HFFc6 (cell line): Measurements from ENCODE around the gene NRP2. TPM values are rescaled to one million over a fixed set of nuclear protein-coding genes. Genes with fewer than 3 reads are reported as not detected.

Source experiments
- DNase-seq: peaks from one replicate; pipeline ENCODE4 v3.0.0-alpha.2; 2018
- H3K27ac Mint-ChIP-seq: 2 replicates; pipeline ENCODE4 v1.8.0; 2020; ENCODE audit warnings: mild to moderate bottlenecking, mixed read lengths
- H3K27me3 Mint-ChIP-seq: 2 replicates; pipeline ENCODE4 v1.8.0; 2021; ENCODE audit warnings: mild to moderate bottlenecking, moderate library complexity, mixed read lengths; ENCODE audit not compliant: insufficient read depth
- H3K36me3 Mint-ChIP-seq: 2 replicates; pipeline ENCODE4 v1.8.0; 2021; ENCODE audit warnings: low read depth, mixed read lengths
- H3K4me1 Mint-ChIP-seq: 2 replicates; pipeline ENCODE4 v1.8.0; 2020; ENCODE audit warnings: low read depth, mixed read lengths
- H3K4me3 Mint-ChIP-seq: 2 replicates; pipeline ENCODE4 v1.8.0; 2020; ENCODE audit warnings: mild to moderate bottlenecking, moderate library complexity, mixed read lengths
- H3K9me3 Mint-ChIP-seq: 2 replicates; pipeline ENCODE4 v1.8.0; 2020; ENCODE audit warnings: mild to moderate bottlenecking, mixed read lengths
- total RNA-seq, 6 experiments: library from RNA; stranded (reverse); fragmentation: NEBNext Ultra II Directional; extraction: Animal tissue kit (Norgen Biotek cat#: 25700); gene quantifications; 2 replicates in 1 of 6; 3 replicates in 5 of 6; pipeline ENCODE4 v1.2.3, GENCODE V29; 2021
- TF ChIP-seq, protein P1 (sequence below): fragments of 200-600 bp; sonication (generic); IDR thresholded peaks from 2 replicates; pipeline ENCODE4 v1.5.0; 2021; ENCODE audit warnings: antibody characterized with exemption, mild to moderate bottlenecking

NRP2 gene
- total RNA-seq, 6 experiments from 2014 or later = 11.8 to 25.1 (median 21.4) TPM

DNA sequence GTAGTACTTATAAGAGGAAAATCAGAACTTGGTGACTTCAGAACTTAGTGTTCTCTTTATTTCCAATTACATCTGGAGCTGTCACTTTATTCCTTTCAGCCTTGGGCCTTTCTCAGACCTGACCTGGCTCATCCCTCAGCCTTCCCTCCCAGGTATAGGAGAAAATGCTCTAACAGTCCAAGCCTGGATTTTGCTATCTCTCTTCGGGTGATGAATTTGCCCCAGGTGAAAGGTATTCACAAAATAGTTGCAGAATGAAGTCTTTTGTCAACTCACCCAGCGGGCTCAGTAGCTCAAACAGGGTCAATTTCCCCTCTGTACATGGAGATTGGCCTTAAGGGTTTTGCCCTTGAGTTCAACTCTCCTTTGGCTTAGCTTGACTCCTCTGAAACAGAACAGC lies 12.0 kb downstream of the NRP2 start:
- Mint-ChIP-seq H3K36me3 (peaks cover 10% of the 10 kb centered on the region; the same call in 1 of the 2 replicates), H3K27ac (no peak overlapping the region), H3K9me3 (no peaks in the 10 kb centered on the region), H3K4me3 (no peak overlapping the region), H3K4me1 (peaks cover 66% of the 10 kb centered on the region), H3K27me3 (peaks cover 3% of the 10 kb centered on the region; the same call in 1 of the 2 replicates)
- DNase-seq = no peak
- TF ChIP-seq, protein P1, sequence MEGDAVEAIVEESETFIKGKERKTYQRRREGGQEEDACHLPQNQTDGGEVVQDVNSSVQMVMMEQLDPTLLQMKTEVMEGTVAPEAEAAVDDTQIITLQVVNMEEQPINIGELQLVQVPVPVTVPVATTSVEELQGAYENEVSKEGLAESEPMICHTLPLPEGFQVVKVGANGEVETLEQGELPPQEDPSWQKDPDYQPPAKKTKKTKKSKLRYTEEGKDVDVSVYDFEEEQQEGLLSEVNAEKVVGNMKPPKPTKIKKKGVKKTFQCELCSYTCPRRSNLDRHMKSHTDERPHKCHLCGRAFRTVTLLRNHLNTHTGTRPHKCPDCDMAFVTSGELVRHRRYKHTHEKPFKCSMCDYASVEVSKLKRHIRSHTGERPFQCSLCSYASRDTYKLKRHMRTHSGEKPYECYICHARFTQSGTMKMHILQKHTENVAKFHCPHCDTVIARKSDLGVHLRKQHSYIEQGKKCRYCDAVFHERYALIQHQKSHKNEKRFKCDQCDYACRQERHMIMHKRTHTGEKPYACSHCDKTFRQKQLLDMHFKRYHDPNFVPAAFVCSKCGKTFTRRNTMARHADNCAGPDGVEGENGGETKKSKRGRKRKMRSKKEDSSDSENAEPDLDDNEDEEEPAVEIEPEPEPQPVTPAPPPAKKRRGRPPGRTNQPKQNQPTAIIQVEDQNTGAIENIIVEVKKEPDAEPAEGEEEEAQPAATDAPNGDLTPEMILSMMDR = no peak

DNA sequence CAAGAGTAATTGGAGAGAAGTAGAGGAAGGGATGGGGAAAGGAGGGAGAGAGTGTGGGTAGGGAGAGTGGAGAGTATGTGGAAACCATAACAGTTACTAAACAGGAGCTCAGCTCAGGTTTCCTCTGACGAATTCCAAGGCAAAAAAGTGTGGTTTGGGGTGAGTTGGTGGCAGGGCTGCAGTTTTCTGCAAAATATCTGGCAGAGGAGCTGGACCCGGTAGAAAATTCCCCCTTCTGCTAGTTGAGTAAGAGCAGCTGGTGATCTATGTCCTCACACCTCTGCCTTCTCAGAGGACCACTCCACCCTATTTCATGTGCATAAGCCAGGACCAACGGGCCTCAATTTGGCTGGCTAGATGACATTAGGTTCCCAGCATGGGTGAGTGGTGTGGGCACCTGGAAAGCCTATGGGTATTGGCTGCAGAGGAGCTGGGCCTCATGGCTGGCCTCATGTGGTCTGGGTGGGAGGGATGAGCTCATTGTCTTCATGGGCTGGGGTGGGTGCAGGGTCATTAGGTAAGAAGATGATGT lies 13.2 kb downstream of the NRP2 start:
- peaks cover 10% of the 10 kb centered on the region; the same call in 1 of the 2 replicates for H3K36me3 Mint-ChIP-seq
- H3K27ac Mint-ChIP-seq = peak overlapping the region; percentile 75
- TF ChIP-seq, protein P1 = no peak
- H3K4me3 Mint-ChIP-seq = no peak overlapping the region
- H3K4me1 Mint-ChIP-seq = peaks cover 79% of the 10 kb centered on the region
- peak; percentile 17 for DNase-seq
- H3K9me3 Mint-ChIP-seq = no peaks in the 10 kb centered on the region
- peaks cover 3% of the 10 kb centered on the region; the same call in 1 of the 2 replicates for H3K27me3 Mint-ChIP-seq

DNA sequence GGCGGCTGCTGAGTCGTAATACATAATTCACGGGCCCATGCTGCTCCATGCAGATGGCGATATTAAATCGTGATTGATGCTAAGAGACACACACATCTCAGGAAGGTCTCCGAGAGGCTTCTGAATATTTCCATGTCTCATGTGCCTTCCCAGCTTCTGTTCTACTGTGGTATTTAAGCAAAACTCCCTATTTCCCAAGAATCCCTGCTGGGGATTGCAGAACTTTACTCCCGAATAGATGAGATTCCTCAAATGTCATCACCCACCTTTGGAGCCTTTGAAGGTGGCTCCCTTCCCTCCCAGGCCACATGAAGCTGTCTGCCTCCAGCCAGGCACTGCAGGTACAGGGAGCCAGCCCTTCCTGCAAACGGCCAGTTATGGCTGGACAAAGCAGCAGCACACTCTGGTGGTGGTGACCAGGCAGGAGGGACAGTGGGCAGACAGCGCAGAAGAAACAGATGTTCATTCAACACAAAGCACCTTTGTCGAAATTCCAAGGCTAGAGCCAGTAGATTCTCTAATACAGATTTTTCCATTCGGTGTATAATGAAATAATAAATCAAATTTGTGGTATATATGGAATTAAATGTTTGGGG lies 14.1 kb downstream of the NRP2 start:
- H3K36me3 Mint-ChIP-seq = peaks cover 10% of the 10 kb centered on the region; the same call in 1 of the 2 replicates
- peaks cover 3% of the 10 kb centered on the region; the same call in 1 of the 2 replicates for H3K27me3 Mint-ChIP-seq
- H3K27ac Mint-ChIP-seq = no peak overlapping the region
- no peak overlapping the region for H3K4me3 Mint-ChIP-seq
- peaks cover 82% of the 10 kb centered on the region for H3K4me1 Mint-ChIP-seq
- DNase-seq = no peak
- TF ChIP-seq, protein P1 = peak; percentile 39; the same call in 1 of the 2 replicates
- H3K9me3 Mint-ChIP-seq = no peaks in the 10 kb centered on the region

DNA sequence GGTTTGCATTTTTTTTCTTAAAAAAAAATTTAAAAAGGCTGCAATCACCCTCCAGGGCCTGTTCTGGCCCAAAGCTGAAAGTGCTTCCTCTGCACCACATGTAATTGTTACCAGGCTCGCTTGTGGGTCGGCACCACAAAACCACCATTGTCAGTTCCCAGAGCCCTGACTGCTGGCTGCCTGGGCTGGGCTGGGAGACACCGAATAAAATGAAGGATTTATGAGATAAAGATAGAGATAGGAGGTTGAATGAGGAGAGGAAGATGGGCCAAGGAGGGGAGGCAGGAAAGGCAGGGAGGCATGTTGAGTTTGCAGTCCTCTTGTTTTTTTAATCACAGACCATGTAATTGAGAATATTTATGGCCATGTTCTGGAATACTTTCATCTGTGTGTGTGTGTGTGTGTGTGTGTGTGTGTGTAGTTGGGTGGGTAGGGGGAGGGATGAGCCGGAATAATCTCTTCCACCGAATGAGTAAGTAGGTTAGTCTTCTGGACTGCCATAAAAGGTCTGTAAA lies 14.7 kb downstream of the NRP2 start:
- DNase-seq = no peak
- H3K9me3 Mint-ChIP-seq = no peaks in the 10 kb centered on the region
- H3K4me1 Mint-ChIP-seq = peaks cover 82% of the 10 kb centered on the region
- no peak overlapping the region for H3K4me3 Mint-ChIP-seq
- no peak overlapping the region for H3K27ac Mint-ChIP-seq
- TF ChIP-seq, protein P1 = no peak
- peaks cover 3% of the 10 kb centered on the region; the same call in 1 of the 2 replicates for H3K27me3 Mint-ChIP-seq
- H3K36me3 Mint-ChIP-seq = peaks cover 10% of the 10 kb centered on the region; the same call in 1 of the 2 replicates

DNA sequence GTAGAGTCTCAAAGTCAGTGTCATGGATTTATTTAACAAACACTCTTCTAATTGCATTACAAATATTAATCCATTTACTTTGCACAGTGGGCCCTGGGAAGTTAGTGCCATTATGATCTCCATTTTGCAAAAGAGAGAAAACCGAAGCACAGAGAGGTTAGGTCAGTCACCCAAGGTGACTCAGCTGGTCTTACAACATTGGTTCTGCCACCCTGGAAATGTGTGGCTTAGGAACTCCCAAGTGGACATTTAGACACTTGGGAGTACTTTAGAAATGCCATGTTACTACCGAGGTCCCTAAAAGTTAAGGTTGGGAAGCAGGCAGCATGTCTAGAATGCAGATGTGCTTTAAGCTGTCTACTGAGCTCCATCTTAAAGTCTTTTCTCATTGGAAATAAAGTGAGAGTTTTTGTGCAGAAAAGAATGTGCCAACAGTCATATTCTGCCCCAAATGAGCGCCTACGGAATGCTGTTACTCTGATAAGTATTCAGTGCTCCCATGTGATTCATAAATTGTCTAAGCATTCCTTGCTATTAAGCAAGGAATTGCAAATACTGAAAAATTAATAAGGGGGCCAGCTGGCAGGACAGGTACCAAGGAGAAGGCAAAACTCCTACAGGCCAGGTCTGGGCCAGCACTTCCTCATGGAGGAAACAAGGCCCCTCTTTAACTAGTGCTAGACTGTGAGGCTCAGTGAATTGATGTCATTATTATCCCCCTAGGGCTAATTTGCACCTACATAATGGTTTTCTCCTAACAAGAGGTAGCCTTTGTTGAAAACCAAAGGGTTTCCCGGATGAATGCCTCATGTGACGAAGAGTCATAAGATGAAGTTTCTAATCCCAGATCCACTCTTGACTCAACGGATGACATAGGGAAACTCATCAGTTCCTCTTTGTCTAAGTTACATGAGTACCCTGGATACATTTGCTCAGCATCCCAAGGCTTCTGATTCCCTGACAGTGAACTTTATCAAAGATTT lies 16.3 kb downstream of the NRP2 start:
- Mint-ChIP-seq H3K36me3 (peaks cover 10% of the 10 kb centered on the region; the same call in 1 of the 2 replicates), H3K4me3 (peak overlapping the region; percentile 21; the same call in 1 of the 2 replicates), H3K27me3 (peaks cover 3% of the 10 kb centered on the region; the same call in 1 of the 2 replicates), H3K27ac (peak overlapping the region; percentile 92), H3K4me1 (peaks cover 90% of the 10 kb centered on the region), H3K9me3 (no peaks in the 10 kb centered on the region)
- DNase-seq = no peak
- TF ChIP-seq, protein P1 = no peak
